GM12873 (cell line): ENCODE measurements around the gene PSMB4.
A peak's percentile ranks its signal among the peaks of the same experiment; 100 is the strongest.

ENCODE experiments used
- CTCF ChIP-seq: IDR thresholded peaks from 2 replicates; pipeline ENCODE4 v1.5.1; 2012; ENCODE audit warnings: low read depth, mild to moderate bottlenecking, moderate library complexity, low read length, control low read depth; ENCODE audit not compliant: insufficient read depth; ENCODE audit errors: missing control alignments

PSMB4 gene

GRCh38 chr1:151435174-151435573 is 35.8 kb downstream of the PSMB4 start:
- TF ChIP-seq CTCF: no peak

- no peak for TF ChIP-seq CTCF
Observed at GRCh38 chr1:151436985-151437384, 37.6 kb downstream of the PSMB4 start.

- peak; percentile 80 for TF ChIP-seq CTCF
Observed at GRCh38 chr1:151443846-151444782, 44.7 kb downstream of the PSMB4 start.

- no peak for TF ChIP-seq CTCF
Observed at GRCh38 chr1:151444783-151445177, 45.4 kb downstream of the PSMB4 start.

GRCh38 chr1:151447696-151448095 is 48.3 kb downstream of the PSMB4 start:
- no peak for TF ChIP-seq CTCF
